ENCODE measurements around the gene COL17A1. TPM values are rescaled to one million over a fixed set of nuclear protein-coding genes. Genes with fewer than 3 reads are reported as not detected.

COL17A1 gene
- total RNA-seq, 1 donor from 2014 or later, result not detected

GRCh38 chr10:103990531-103990930 lies 95.1 kb downstream of the COL17A1 start:
- Histone ChIP-seq H3K36me3 (peaks cover 20% of the 10 kb centered on the region), H3K27ac (replicated peaks) (no peak overlapping the region), H3K4me1 (peaks cover 46% of the 10 kb centered on the region), H3K27me3 (ENCODE audit: low read depth) (no peaks in the 10 kb centered on the region), H3K4me3 (no peak overlapping the region), H3K9me3 (replicated peaks) (no peaks in the 10 kb centered on the region)
- intact Hi-C loops (cut with micrococcal nuclease), result no loop called here
- TF ChIP-seq CTCF (IDR thresholded peaks at IDR 0.05; ENCODE audit: borderline replicate concordance), result no peak
- DNase-seq, result no peak

- TF ChIP-seq CTCF (IDR thresholded peaks at IDR 0.05; ENCODE audit: borderline replicate concordance), result no peak
- intact Hi-C loops (cut with micrococcal nuclease), result no loop called here
- DNase-seq, result no peak
- H3K4me3 ChIP-seq, result no peak overlapping the region
- no peaks in the 10 kb centered on the region for H3K27me3 ChIP-seq (ENCODE audit: low read depth)
- no peaks in the 10 kb centered on the region for H3K9me3 ChIP-seq (replicated peaks)
- H3K27ac ChIP-seq (replicated peaks), result no peak overlapping the region
- peaks cover 50% of the 10 kb centered on the region for H3K4me1 ChIP-seq
- peaks cover 20% of the 10 kb centered on the region for H3K36me3 ChIP-seq
Observed at GRCh38 chr10:103990121-103990520, 95.6 kb downstream of the COL17A1 start.

- no peaks in the 10 kb centered on the region for H3K9me3 ChIP-seq (replicated peaks)
- H3K36me3 ChIP-seq, result no peaks in the 10 kb centered on the region
- no peaks in the 10 kb centered on the region for H3K27me3 ChIP-seq (ENCODE audit: low read depth)
- no peak for TF ChIP-seq CTCF (IDR thresholded peaks at IDR 0.05; ENCODE audit: borderline replicate concordance)
- no peak for DNase-seq
- H3K4me1 ChIP-seq, result peaks cover 84% of the 10 kb centered on the region
- no peak overlapping the region for H3K4me3 ChIP-seq
- H3K27ac ChIP-seq (replicated peaks), result no peak overlapping the region
- intact Hi-C loops (cut with micrococcal nuclease), result no loop called here
Observed at GRCh38 chr10:103986360-103986759, 99.3 kb downstream of the COL17A1 start.

GRCh38 chr10:103985726-103986125 lies 100.0 kb downstream of the COL17A1 start:
- intact Hi-C loops (cut with micrococcal nuclease), result no loop called here
- peaks cover 83% of the 10 kb centered on the region for H3K4me1 ChIP-seq
- H3K27me3 ChIP-seq (ENCODE audit: low read depth), result no peaks in the 10 kb centered on the region
- TF ChIP-seq CTCF (IDR thresholded peaks at IDR 0.05; ENCODE audit: borderline replicate concordance), result no peak
- H3K9me3 ChIP-seq (replicated peaks), result no peaks in the 10 kb centered on the region
- DNase-seq, result no peak
- H3K4me3 ChIP-seq, result no peak overlapping the region
- no peak overlapping the region for H3K27ac ChIP-seq (replicated peaks)
- H3K36me3 ChIP-seq, result no peaks in the 10 kb centered on the region

- Histone ChIP-seq H3K9me3 (replicated peaks) (no peaks in the 10 kb centered on the region), H3K27ac (replicated peaks) (no peak overlapping the region), H3K36me3 (no peaks in the 10 kb centered on the region), H3K4me3 (no peak overlapping the region), H3K27me3 (ENCODE audit: low read depth) (no peaks in the 10 kb centered on the region), H3K4me1 (peaks cover 70% of the 10 kb centered on the region)
- no peak for DNase-seq
- intact Hi-C loops (cut with micrococcal nuclease), result no loop called here
- TF ChIP-seq CTCF (IDR thresholded peaks at IDR 0.05; ENCODE audit: borderline replicate concordance), result no peak
Observed at GRCh38 chr10:103983367-103983911, 102.2 kb downstream of the COL17A1 start.

Measured in left ventricle myocardium inferior (tissue), 1 donor.